Parathyroid adenoma (tissue), 2 donors: Measurements from ENCODE around the gene GRAPL.
"Not testable (repeated sequence)": the region's sequence is repeated elsewhere in the genome, so short reads cannot be mapped to it uniquely, and the experiment has no call there.

Source experiments
- H2AFZ ChIP-seq: fragments of 300-600 bp; sonication (generic); one replicate; pipeline ENCODE4 v1.7.0; 2017; ENCODE audit warnings: antibody characterized with exemption, mild to moderate bottlenecking
- H3K27ac ChIP-seq: fragments of 300-600 bp; sonication (generic); one replicate; pipeline ENCODE4 v1.7.0; 2017
- H3K27me3 ChIP-seq: fragments of 300-600 bp; sonication (generic); one replicate; pipeline ENCODE4 v1.7.0; 2017; ENCODE audit warnings: low read length; ENCODE audit not compliant: control insufficient read depth, insufficient read depth
- H3K36me3 ChIP-seq: fragments of 300-600 bp; sonication (generic); one replicate; pipeline ENCODE4 v1.7.0; 2017; ENCODE audit warnings: low read length; ENCODE audit not compliant: control insufficient read depth, insufficient read depth
- H3K4me1 ChIP-seq: fragments of 300-600 bp; sonication (generic); one replicate; pipeline ENCODE4 v1.7.0; 2017; ENCODE audit warnings: control low read depth
- H3K4me2 ChIP-seq: fragments of 300-600 bp; sonication (generic); one replicate; pipeline ENCODE4 v1.7.0; 2017; ENCODE audit warnings: low read length
- H3K4me3 ChIP-seq: fragments of 300-600 bp; sonication (generic); one replicate; pipeline ENCODE4 v1.7.0; 2017; ENCODE audit warnings: low read depth, low read length
- H3K79me2 ChIP-seq: fragments of 300-600 bp; sonication (generic); one replicate; pipeline ENCODE4 v1.7.0; 2017; ENCODE audit warnings: control low read depth
- H3K9ac ChIP-seq: fragments of 300-600 bp; sonication (generic); one replicate; pipeline ENCODE4 v1.7.0; 2017; ENCODE audit warnings: mild to moderate bottlenecking
- H3K9me3 ChIP-seq: fragments of 300-600 bp; sonication (generic); one replicate; pipeline ENCODE4 v1.7.0; 2017; ENCODE audit warnings: low read length; ENCODE audit not compliant: control insufficient read depth
- CTCF ChIP-seq: fragments of 300-600 bp; sonication (generic); IDR thresholded peaks from one replicate; pipeline ENCODE4 v1.7.0; 2017; ENCODE audit warnings: antibody characterized with exemption, mild to moderate bottlenecking
- donor health status: primary hyperparathyroidism.

The GRAPL gene

GRCh38 chr17:19136138-19136537 is 8.7 kb downstream of the GRAPL start:
- not testable (repeated sequence) for H3K27ac ChIP-seq, H3K9me3 ChIP-seq, H3K4me1 ChIP-seq, H3K4me2 ChIP-seq, H3K9ac ChIP-seq, H3K79me2 ChIP-seq, H3K27me3 ChIP-seq, H2AFZ ChIP-seq, H3K36me3 ChIP-seq, H3K4me3 ChIP-seq

GRCh38 chr17:19136605-19137004 is 9.2 kb downstream of the GRAPL start:
- H2AFZ ChIP-seq, H3K9ac ChIP-seq, H3K4me1 ChIP-seq, H3K4me2 ChIP-seq, H3K79me2 ChIP-seq, H3K36me3 ChIP-seq, H3K4me3 ChIP-seq, H3K27me3 ChIP-seq, H3K27ac ChIP-seq, H3K9me3 ChIP-seq: not testable (repeated sequence)

- H3K27me3 ChIP-seq, H3K9ac ChIP-seq, H3K9me3 ChIP-seq, H3K36me3 ChIP-seq, H2AFZ ChIP-seq, H3K27ac ChIP-seq, H3K4me2 ChIP-seq, H3K4me1 ChIP-seq, H3K79me2 ChIP-seq, H3K4me3 ChIP-seq: not testable (repeated sequence)
These were observed 10.6 kb downstream of the GRAPL start for GRCh38 chr17:19137959-19138358.

GRCh38 chr17:19141366-19142155 is 14.2 kb downstream of the GRAPL start:
- not testable (repeated sequence) for H3K4me3 ChIP-seq

GRCh38 chr17:19142419-19142818 is 15.0 kb downstream of the GRAPL start:
- H3K27ac ChIP-seq, H3K4me2 ChIP-seq, H3K27me3 ChIP-seq, H3K36me3 ChIP-seq, H3K4me3 ChIP-seq, H3K9ac ChIP-seq, H3K79me2 ChIP-seq, H3K4me1 ChIP-seq, H3K9me3 ChIP-seq, H2AFZ ChIP-seq: not testable (repeated sequence)
- TF ChIP-seq CTCF, result peak; percentile 14

More at GRCh38 chr17:19141366-19142155, 14.2 kb downstream of the GRAPL start:
- not testable (repeated sequence) for H3K9me3 ChIP-seq, H3K27me3 ChIP-seq, H3K4me1 ChIP-seq, H3K9ac ChIP-seq, H3K27ac ChIP-seq, H3K79me2 ChIP-seq, H3K36me3 ChIP-seq, H3K4me2 ChIP-seq
- peak overlapping the region; percentile 78 for H2AFZ ChIP-seq

- not testable (repeated sequence) for H3K9ac ChIP-seq, H3K4me1 ChIP-seq, H3K27me3 ChIP-seq
These were observed 15.8 kb downstream of the GRAPL start for GRCh38 chr17:19143097-19143777.

GRCh38 chr17:19144373-19144772 is 17.0 kb downstream of the GRAPL start:
- not testable (repeated sequence) for H2AFZ ChIP-seq, H3K9me3 ChIP-seq, H3K36me3 ChIP-seq, H3K79me2 ChIP-seq, H3K4me2 ChIP-seq, H3K4me3 ChIP-seq, H3K27me3 ChIP-seq, H3K4me1 ChIP-seq, H3K27ac ChIP-seq, H3K9ac ChIP-seq

More at GRCh38 chr17:19143097-19143777, 15.8 kb downstream of the GRAPL start:
- H3K4me2 ChIP-seq, H3K79me2 ChIP-seq, H3K9me3 ChIP-seq, H3K4me3 ChIP-seq, H3K36me3 ChIP-seq, H3K27ac ChIP-seq, H2AFZ ChIP-seq: not testable (repeated sequence)

GRCh38 chr17:19145471-19145870 is 18.1 kb downstream of the GRAPL start:
- H3K27ac ChIP-seq, H3K4me1 ChIP-seq, H3K27me3 ChIP-seq, H3K9me3 ChIP-seq, H2AFZ ChIP-seq, H3K9ac ChIP-seq, H3K4me3 ChIP-seq, H3K36me3 ChIP-seq, H3K79me2 ChIP-seq, H3K4me2 ChIP-seq: not testable (repeated sequence)

GRCh38 chr17:19150678-19151615 is 23.6 kb downstream of the GRAPL start:
- not testable (repeated sequence) for H3K36me3 ChIP-seq, H3K4me2 ChIP-seq, H3K4me1 ChIP-seq, H3K79me2 ChIP-seq, H3K27ac ChIP-seq, H2AFZ ChIP-seq, H3K27me3 ChIP-seq, H3K4me3 ChIP-seq, H3K9ac ChIP-seq, H3K9me3 ChIP-seq
